HG03139 (cell line): ENCODE results near the gene ARHGAP33.

Experiments
- ATAC-seq: cut with Tn5 transposase; IDR thresholded peaks from one replicate; pipeline ENCODE4 v1.9.1; 2021; ENCODE audit not compliant: unreplicated experiment

ARHGAP33 gene, protein sequence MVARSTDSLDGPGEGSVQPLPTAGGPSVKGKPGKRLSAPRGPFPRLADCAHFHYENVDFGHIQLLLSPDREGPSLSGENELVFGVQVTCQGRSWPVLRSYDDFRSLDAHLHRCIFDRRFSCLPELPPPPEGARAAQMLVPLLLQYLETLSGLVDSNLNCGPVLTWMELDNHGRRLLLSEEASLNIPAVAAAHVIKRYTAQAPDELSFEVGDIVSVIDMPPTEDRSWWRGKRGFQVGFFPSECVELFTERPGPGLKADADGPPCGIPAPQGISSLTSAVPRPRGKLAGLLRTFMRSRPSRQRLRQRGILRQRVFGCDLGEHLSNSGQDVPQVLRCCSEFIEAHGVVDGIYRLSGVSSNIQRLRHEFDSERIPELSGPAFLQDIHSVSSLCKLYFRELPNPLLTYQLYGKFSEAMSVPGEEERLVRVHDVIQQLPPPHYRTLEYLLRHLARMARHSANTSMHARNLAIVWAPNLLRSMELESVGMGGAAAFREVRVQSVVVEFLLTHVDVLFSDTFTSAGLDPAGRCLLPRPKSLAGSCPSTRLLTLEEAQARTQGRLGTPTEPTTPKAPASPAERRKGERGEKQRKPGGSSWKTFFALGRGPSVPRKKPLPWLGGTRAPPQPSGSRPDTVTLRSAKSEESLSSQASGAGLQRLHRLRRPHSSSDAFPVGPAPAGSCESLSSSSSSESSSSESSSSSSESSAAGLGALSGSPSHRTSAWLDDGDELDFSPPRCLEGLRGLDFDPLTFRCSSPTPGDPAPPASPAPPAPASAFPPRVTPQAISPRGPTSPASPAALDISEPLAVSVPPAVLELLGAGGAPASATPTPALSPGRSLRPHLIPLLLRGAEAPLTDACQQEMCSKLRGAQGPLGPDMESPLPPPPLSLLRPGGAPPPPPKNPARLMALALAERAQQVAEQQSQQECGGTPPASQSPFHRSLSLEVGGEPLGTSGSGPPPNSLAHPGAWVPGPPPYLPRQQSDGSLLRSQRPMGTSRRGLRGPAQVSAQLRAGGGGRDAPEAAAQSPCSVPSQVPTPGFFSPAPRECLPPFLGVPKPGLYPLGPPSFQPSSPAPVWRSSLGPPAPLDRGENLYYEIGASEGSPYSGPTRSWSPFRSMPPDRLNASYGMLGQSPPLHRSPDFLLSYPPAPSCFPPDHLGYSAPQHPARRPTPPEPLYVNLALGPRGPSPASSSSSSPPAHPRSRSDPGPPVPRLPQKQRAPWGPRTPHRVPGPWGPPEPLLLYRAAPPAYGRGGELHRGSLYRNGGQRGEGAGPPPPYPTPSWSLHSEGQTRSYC

DNA sequence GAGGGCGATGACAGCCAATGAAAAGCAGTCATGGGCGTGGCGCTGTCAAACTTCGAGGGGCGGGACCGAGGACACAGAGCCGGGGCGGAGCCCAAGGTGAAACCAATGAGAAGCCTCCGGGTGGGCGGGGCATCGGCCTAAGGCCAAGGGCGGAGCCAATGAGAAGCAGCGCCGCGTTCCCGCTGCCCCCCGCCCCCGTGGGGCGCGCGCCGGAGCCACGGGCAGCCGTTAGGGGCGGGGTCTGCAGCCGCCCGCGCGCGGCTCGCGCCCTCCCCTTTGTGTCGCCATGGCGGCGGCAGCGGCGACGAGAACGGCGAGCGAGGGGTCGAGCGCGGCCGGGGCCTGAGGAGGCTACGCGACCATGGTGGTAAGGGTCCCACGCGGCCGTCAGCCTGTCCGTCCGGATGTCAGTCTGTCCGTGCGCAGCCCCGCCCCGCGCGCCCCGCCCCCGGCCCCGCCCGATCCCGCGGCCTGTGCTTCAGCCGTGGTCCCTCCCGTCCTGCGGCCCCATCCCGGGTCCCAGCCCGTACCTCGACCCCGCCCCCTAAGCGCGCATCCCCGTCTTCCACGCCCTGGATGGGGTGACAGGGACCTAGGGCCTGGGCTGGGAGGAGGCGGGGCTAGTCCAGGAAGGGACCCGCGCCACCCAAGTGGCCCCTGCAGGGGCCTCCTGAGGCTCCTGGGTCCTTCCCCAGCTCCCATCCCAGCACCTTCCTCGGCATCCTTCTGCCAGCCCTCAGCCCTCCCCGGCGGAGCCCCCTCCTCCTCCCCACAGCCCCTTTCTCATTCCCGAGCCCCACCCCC, at the start of gene ARHGAP33:
ARHGAP33 (plus strand) TSS at position 267 of the 804 bp plus-strand sequence; CDS start at position 362, 95 bp downstream.
- ATAC-seq, result peak; percentile 90

DNA sequence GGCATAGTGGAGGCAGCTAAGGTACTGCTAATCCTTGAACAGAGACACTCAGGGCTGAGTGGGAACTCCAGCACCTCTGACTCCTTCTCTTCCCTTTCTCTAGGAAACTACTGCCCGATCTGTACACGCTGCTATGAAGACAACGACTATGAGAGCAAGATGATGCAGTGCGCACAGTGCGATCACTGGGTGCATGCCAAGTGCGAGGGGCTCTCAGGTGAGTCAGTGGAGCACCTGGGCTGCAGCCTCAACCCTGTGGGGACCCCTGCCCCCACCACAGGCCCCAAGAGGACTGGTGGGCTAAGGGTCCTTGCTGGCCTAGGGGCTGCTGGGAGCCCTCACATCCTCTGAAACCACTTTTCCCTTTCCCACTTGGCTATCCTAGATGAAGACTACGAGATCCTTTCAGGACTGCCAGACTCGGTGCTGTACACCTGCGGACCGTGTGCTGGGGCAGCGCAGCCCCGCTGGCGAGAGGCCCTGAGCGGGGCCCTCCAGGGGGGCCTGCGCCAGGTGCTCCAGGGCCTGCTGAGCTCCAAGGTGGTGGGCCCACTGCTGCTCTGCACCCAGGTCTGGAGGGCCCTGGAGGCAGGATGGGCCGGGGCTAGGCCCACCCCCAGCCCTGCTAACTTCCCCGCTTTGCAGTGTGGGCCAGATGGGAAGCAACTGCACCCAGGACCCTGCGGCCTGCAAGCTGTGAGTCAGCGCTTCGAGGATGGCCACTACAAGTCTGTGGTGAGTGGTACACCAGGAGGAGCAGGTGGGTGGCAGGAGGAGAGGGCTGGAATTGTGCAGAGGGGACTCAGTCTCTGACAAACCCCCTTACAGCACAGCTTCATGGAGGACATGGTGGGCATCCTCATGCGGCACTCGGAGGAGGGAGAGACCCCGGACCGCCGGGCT, 48.1 kb upstream of the ARHGAP33 start:
- no peak for ATAC-seq

DNA sequence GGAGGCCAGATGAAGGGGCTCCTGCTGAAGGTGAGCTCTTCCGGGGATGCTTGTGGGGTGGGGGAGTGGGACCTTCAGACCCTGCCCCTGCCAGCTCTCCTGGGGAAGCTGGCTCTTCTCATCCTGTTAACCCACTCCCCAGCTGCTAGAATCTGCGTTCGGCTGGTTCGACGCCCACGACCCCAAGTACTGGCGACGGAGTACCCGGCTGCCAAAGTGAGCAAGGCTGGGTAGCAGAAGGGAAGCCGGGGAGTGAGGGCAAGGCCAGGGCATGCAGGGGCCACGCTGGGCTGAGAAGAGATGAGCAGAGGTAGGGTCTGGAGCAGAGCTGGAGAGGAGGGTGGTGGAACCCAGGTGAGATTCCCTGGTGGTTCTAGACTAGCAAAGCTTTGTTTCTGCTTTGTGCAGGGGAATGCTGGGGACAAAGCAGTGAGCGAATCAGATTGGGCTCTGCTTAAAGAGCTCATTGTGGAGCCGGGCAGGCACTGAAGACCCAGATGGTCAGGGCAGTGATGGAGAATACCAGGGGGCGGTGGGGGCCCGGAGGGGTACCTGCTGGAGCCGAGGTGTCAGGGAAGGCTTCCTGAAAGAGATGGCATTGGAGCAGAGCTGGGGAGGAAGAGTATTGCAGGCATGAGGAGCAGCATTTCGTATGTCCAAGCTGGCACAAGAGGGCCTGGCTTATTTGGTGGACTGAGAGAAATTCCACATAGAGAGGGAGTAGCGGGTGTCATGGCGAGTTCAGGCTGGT, 47.2 kb upstream of the ARHGAP33 start:
- no peak for ATAC-seq

DNA sequence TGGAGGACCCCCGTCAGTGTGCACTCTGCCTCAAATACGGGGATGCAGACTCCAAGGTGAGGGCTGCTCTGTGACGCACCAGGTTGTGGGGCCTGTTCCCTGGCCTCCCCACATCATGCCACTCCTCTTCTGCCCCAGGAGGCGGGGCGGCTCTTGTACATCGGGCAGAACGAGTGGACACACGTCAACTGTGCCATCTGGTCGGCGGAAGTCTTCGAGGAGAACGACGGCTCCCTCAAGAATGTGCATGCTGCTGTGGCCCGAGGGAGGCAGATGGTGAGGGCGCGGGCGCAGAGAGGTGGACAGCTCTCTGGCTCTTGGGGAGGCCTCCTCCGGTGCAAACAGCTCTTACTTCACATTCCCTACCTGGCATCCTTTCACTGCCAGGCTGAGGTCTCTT, 46.3 kb upstream of the ARHGAP33 start:
- no peak for ATAC-seq

DNA sequence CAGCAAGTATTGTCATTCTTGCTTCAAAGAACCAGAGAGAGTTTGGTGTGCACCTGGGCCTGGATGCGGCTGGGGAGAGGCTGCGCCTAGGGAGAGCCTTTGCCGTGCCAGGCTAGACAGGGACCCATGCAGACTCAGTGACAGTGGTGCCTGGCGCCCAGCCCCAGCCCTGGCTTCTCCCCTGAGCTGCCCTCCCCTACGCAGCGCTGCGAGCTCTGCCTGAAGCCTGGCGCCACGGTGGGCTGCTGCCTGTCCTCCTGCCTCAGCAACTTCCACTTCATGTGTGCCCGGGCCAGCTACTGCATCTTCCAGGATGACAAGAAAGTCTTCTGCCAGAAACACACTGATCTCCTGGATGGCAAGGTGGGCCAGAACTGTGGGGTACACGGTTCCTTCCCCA, 45.6 kb upstream of the ARHGAP33 start:
- no peak for ATAC-seq

DNA sequence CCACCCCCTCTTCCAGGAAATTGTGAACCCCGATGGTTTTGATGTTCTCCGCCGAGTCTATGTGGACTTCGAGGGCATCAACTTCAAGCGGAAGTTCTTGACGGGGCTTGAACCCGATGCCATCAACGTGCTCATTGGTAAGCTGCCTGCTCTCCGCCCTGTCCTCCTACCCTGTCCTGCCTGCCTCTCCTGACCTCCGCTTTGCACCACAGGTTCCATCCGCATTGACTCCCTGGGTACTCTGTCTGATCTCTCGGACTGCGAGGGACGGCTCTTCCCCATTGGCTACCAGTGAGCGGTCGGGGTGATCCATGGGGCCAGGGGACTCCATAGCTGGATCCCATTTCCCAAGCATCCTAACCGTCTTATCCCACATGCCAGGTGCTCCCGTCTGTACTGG, 45.0 kb upstream of the ARHGAP33 start:
- no peak for ATAC-seq

DNA sequence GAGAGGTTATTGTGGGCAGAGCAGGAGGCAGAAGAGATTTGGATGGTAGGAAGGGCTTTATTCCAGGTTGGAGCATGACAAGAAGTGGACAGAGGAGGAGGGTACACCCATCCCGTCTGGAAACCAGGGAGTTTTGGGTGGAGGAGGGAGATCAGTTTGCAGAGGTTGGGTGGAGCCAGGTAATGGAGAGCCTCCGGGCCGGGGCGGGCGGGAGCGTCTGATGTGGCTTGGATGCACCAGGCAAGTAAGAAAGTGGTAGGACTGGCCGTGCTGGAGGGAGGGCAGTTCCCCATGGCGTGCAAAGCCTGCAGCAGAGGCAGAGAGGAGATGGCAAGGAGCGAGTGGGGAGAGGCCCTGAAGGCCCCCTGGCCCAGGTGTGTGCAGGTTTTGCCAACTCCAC, 44.0 kb upstream of the ARHGAP33 start:
- no peak for ATAC-seq

DNA sequence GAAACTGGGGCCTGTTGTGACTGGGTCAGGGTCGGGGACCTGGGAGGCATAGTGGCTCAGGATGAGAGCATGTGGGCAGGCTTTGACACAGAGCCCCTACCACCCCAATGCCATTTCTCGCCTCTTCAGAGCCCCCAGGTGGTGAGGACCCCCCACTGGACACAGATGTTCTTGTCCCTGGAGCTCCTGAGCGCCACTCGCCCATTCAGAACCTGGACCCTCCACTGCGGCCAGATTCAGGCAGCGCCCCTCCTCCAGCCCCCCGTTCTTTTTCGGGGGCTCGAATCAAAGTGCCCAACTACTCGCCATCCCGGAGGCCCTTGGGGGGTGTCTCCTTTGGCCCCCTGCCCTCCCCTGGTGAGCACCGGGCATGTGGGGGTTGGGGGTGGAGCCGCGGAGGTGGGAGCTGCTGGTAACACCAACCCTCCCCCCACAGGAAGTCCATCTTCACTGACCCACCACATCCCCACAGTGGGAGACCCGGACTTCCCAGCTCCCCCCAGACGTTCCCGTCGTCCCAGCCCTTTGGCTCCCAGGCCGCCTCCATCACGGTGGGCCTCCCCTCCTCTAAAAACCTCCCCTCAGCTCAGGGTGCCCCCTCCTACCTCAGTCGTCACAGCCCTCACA, 43.5 kb upstream of the ARHGAP33 start:
- ATAC-seq, result no peak

DNA sequence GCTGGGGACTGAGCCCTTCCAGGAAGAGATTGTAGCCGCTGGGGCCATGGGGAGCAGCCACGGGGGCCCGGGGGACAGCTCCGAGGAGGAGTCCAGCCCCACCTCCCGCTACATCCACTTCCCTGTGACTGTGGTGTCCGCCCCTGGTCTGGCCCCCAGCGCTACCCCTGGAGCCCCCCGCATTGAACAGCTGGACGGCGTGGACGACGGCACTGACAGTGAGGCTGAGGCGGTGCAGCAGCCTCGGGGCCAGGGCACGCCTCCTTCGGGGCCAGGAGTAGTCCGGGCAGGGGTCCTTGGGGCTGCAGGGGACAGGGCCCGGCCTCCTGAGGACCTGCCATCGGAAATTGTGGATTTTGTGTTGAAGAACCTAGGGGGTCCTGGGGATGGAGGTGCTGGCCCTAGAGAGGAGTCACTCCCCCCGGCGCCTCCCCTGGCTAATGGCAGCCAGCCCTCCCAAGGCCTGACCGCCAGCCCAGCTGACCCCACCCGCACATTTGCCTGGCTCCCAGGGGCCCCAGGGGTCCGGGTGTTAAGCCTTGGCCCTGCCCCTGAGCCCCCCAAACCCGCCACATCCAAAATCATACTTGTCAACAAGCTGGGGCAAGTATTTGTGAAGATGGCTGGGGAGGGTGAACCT, 42.7 kb upstream of the ARHGAP33 start:
- ATAC-seq, result no peak

DNA sequence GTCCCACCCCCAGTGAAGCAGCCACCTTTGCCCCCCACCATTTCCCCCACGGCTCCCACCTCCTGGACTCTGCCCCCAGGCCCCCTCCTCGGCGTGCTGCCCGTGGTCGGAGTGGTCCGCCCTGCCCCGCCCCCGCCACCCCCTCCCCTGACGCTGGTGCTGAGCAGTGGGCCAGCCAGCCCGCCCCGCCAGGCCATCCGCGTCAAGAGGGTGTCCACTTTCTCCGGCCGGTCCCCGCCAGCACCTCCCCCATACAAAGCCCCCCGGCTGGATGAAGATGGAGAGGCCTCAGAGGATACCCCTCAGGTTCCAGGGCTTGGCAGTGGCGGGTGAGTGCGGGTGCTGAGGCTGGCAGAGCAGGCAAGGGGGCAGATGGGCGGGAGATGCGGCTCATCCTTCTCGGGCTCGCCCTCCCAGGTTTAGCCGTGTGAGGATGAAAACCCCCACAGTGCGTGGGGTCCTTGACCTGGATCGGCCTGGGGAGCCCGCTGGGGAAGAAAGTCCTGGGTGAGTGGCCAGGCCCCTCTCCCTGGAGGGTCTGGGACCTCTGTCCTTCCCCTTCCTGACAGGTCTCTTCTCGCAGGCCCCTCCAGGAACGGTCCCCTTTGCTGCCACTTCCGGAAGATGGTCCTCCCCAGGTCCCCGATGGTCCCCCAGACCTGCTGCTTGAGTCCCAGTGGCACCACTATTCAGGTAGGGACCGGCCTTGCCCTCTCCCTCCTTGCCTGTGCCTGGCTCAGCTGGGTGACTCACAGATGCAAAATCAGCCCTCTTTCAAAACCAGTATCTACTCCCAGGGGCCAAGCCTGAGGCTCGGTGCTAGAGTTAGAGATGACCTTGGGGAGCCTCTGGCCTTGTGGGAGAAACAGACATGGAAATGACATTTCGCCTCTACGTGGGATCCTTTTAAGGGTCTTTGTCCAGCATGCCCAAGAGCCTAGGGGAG, 41.9 kb upstream of the ARHGAP33 start:
- no peak for ATAC-seq

DNA sequence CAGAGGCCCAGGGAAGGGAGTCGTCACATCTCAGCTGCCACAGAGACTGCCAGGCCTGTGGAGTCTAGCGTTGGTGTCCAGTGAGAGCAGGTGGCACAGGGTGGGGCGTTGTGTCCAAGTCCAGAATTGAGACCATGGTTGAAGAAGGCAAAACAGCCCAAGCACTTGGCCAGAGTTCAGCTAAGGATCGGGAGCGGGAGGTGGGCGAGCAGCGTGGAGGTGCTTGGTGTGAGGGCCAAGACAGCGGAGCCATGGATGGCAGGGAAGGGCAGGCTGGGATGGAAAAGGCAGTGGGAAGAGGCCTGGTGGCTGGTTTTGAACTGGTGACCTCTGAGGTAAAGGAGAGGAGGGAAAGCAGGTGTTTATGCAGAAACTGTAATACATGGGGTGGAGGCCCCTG, 41.1 kb upstream of the ARHGAP33 start:
- ATAC-seq, result no peak

DNA sequence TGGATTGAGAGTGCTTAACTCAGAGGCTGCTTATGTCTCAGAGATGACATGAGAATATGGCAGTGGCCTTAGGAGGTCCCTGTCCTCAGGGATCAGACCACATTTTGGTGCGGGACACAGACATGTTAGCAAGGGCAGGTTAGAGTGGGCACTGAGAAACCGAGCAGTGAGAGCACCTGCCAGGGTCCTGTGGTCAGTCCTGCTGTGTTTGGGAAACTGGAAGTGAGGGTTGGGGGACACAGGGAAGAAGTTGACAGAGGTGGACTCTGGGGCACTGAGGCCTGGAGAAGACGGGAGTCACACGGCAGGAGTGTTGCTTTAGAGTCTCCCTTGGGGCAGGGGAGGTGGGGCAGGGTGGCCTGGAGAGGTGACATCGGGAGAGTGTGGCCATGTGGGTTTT, 40.5 kb upstream of the ARHGAP33 start:
- no peak for ATAC-seq

DNA sequence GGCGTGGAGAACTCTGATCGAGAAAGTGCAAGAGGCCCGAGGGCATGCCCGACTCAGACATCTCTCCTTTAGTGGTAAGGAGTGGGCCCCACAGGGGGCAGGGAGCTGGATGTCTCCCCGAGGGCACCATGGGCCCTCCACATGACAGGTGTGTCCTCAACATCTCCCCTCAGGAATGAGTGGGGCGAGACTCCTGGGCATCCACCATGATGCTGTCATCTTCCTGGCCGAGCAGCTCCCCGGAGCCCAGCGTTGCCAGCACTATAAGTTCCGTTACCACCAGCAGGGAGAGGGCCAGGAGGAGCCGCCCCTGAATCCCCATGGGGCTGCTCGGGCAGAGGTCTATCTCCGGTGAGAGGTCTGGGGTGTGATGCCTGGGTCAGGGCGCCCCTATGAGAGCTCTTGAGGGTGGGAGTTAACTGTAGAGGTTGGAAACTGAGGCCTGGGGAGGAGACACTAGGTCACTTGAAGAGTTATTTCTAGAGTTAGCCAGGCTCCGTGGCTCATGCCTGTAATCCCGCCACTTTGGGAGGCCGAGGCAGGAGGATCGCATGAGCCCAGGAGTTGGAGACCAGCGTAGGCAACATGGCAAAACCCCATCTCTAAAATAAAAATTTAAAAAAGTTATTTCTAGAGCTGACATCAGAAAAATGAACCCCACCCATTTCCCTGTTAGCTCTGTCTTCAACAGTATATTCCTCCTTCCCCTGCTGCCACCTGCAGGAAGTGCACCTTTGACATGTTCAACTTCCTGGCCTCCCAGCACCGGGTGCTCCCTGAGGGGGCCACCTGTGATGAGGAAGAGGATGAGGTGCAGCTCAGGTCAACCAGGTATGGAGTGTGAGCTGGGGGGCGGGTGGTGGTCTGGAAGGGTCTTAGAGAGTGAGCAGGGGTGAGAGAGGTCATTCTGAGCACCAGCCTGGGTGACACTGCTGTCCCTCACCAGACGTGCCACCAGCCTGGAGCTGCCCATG, 38.2 kb upstream of the ARHGAP33 start:
- no peak for ATAC-seq

DNA sequence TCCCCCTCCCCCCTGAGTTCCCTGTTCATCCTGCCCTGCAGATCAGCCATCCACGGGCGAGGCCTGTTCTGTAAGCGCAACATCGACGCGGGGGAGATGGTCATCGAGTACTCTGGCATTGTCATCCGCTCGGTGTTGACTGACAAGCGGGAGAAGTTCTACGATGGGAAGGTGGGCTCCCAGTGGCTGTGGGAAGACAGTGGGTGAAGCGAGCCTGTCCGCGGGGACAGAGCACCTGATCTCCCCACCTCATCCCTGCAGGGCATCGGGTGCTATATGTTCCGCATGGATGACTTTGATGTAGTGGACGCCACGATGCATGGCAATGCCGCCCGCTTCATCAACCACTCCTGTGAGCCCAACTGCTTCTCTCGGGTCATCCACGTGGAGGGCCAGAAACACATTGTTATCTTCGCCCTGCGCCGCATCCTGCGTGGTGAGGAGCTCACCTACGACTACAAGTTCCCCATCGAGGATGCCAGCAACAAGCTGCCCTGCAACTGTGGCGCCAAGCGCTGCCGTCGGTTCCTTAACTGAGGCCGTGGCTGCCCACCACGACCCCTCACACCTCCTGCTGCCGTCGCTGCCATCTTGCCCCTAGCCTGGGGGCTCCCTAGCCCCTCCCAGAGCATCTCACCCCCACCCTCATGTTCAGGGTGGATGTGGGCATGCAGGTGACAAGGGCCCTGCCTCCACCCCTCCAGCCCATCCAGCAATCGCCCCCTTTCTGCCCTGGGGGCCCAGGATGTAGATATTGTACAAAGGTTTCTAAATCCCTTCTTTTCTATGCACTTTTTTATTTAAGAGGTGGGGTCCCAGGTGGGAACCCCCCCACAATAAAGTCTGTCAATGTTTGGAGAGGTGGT, 37.1 kb upstream of the ARHGAP33 start:
- ATAC-seq, result no peak

DNA sequence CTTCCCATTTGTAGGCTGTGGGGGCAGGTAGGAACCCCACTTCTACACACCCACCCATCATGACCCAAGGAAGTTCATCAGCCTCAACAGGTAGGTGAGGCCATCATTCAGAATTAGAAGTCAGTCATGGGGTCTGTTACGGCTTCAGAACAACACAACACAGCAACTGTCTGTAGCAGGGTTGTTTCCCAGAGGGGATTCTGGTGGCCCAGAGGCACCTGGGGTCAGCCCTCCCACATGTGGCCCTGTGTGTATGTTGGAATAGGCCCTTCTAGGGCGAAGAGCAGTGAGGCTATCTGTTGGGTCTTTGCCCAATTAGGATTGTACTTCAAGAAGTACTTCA, 36.5 kb upstream of the ARHGAP33 start:
- no peak for ATAC-seq
